ENCODE results near the gene CFAP45.
A peak's percentile ranks its signal among the peaks of the same experiment; 100 is the strongest.
"Not testable (repeated sequence)": the region's sequence is repeated elsewhere in the genome, so short reads cannot be mapped to it uniquely, and the experiment has no call there.

CFAP45 gene

DNA sequence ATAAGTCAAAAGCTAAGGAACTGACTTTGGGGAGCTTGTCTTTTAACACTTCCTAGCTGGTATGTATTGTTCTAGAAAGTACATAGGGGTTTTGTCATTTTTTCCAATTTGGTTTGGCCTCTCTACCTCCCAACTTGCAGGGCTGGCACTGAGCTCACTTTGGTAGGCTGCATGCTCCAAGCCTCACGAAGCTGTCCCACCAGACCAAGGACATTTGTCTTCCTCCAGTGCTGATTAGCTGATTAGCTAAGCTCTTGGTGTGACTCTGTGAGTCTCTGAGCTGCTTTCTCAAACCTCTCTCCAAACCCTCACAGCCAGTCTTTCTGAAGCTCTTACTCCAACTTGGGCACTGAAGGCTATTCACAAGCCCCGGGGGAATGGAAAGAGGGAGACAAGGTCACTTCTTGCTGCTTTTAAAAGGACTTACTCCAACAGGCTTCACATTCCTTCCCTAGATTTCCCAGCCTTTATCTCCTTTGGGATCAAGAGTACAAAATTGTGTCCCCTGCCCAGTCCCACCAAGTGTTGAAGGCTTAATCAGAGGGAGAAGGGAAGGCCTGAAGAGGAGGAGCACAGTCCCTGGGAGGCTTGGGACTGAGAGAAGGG is 893 bp upstream of the CFAP45 start:
- DNase-seq: no peak

DNA sequence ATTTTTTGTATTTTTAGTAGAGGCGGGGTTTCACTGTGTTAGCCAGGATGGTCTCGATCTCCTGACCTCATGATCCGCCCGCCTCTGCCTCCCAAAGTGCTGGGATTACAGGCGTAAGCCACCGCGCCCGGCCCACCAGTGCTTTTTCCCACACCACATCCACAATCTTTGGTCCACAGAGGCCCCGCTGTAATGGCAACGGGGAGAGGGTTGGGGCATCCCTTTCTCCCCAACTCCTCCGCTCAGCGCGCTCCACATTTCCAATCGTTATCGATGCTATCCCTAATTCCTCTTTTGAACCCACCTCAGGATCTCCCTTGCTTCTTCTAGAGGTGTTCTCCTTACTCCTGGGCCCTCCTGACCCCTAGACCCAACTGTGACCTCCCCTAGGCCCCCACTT is 331 bp downstream of the CFAP45 start:
- DNase-seq: not testable (repeated sequence)

DNA sequence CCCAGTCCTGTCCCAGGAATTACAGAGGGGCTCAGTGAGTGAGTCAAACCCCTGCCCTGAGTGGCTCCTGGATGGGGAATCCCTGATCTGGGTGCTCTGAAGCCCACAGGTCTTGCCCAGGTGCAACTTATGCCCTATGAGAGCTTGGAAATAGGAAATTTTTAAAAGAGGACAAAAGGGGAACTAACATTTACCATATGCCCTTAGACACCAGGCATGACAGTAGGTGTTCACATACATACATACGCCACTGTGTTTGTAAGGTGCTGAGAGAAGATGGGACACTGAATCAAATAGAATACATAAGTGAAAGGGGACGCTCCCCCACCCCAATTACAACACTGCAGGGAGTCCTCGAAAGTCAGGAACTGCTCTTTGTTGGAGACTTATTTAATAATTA is 1.4 kb downstream of the CFAP45 start:
- DNase-seq: no peak

DNA sequence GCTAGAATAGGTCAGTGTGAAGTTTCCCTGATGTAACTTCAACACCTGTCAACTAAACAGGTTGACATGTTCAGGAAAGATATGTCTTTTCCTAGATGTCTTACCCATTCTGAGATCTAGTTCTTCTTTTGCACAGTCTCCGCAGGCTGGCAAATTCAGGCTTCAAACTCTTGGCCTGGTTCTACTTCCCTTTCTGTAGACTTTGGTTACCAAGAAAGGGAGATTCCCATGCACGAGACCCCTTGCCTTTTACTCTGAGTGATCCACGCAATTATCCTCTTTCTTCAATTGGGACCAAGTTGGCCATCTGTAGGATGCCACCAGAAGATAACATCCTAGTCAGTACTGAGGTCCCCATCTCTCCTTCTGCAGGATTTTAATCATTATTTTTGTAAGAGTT is 2.0 kb downstream of the CFAP45 start:
- DNase-seq: no peak

DNA sequence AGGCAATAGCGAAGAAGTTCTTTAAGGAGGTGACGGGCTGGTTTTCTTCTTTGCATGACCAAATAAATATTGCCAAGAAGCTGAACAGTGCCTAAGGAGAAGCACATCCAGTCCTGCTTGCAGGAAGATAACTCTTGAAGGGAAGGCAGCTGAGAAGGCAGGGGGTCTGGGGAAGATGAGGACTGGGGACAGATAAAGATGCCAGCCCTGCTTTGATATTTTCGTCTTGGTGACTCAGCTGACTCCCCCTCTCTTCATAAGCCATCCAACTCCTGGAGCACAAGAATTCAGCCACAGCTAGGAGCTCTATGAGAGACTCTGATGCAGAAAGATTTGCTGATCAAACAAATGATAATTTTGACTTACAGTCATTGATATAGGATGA is 3.4 kb downstream of the CFAP45 start:
- DNase-seq: no peak

DNA sequence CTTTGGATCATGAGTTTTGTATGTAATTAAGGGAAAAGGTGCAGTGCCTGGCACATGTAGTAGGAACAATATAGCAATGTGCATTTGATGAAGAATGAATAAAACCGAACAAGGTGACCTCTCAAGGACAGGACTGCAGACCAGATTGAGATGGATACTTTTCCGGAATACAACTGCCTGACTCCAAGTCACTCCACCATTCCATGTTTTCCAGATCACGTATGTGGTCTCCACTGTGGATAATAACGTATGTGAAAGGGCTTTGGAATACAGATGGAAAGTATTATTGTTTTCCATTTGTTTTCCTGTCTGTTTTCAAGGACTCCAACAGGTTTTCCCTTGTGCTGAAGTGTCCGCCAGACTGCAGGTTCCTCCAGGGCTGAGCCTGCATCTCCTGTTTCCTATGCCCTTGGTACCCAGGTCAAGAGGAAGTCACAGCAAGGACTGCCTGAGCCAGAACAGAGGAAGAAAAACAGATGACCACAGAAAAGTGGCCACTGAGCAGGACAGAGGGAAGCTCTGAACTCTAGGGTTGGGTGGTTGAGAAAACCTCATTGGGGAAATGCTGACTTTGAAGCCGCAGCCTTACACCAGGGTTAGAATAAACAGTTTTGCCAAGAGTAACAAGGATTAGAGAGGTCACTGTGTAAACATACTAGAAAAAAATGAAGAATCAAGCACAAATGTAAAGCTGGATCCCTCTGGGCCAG is 4.0 kb downstream of the CFAP45 start:
- DNase-seq: no peak

DNA sequence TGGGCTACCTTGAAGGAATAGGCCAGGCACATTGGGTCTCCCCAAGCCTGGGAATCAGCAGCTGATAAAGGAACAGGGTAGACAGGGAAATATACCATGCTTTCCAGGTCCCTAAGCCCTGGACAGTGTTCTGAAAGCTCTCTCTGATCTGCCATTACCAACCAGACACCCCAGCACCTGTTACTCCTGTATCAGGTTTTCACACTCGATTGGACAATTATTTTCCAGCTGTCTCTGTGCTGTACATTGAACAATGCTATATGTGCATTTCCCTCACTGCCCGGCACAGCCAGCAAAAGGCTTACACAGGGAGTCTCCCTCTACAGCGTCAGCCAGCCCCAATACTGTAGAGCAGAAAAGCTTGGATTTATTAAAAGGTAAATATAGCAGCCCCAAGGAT is 4.7 kb downstream of the CFAP45 start:
- DNase-seq: no peak

DNA sequence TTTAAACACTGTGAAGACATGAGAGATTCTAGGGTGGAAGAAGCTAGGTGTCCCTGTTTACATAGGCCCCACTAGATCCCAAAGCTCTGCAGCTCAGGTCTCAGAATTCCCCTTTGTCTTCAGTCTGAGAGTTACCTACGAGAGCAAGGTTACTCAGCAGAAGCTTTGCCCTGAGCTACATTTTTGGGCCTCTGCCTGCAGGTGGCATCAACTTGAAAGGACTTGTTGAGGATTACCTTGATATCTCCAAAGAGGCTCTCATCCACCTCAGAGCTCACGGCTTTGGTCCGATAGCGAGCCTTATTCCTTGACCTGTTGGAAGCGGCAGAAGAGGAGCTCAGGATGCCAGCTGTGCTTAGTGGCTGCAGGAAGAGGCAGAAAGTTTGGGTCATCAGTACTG is 7.0 kb downstream of the CFAP45 start:
- DNase-seq: no peak

DNA sequence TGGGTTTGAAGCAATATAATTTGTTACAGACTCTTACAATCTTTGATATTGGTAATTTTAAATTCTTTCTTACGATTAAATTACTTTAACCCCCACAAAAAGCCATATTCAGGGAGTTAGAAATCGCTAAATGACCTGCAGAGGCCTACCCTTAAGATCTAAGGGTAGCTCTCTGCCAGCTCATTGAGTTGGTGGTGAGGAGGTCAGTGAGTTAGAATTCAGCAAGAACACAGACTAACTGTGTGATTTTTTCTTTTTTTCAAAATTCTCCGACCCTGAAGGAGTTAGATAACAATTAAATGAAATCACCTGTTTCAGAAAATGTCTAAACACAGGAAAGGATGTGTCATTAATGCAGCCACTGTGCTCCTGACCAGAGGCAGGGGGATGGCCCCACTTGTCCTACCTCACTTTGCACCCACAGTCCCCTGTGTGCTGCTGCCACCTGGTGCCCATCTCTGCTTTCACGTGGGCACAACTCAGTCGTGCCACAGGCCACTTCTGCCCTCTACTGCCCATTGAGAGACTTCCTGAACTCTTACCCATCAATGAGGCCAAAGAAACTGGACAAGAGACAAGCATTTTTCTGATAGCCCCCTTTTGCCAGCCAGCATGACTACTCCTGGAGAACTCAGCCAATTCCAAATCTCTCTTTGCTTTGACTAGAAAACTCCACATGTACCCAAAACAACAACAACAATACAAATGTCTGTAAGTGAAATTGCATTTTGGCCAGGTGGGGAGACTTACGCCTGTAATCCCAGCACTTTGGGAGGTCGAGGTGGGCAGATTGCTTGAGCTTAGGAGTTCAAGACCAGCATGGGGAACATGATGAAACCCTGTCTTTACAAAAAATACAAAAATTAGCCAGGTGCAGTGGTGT is 8.4 kb downstream of the CFAP45 start:
- DNase-seq: peak; percentile 83

DNA sequence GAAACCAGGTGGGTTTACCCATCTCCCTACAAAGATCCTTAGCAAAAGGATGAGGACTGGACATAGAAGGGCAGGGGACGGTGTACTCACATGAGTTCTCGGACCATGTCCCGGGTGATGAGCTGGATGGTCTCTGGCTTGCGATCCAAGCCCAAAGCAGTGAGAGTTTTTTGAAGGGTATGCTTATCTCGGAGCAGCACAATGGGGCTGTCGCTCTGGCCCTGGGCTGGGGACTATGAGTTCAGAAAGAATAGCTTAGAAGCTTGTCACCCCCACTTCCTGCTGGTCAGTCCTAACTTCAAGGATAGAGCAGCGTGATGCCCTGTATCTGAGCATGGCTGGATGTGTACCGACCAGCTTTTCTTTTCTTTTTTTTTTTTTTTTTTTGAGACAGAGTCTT is 9.6 kb downstream of the CFAP45 start:
- DNase-seq: no peak

DNA sequence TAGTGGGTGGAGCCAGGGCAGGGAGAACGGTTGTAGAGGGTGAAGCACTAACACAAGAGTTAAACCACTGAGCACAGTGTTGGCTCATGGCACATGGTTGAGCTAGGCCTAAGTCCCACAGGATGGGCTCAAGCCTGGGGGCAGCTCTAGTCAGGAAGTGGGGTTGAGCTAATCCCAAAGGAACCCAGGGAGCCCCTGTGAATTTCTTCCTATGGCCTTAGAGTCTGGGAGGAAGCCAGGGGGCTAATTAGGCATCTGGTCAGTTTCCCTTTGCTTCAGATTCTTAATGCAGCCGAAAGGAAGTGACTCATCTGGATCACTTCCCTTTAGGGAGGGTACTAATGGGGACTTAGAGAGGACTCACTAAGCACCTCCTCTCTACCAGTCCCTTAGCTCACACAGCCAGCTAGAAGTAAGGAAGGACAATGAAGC is 10.1 kb downstream of the CFAP45 start:
- DNase-seq: no peak

DNA sequence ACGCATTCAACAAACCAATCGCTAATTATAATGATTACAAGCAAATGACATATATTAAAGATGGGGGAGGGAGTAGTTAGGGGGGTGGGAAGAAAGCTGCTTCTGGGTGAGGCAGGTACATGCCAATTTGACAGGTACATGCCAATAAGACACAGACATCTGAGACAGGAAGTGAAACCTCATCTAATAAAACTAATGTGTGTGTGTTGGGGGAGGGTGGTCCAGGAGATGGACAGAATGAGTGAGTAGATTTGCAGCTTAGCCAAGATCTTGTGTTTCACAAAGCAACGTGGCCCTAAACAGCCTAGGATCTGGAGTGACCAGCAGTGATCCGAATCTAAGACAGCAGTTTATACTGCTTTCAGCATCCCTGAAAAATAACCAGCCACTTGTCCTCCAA is 10.8 kb downstream of the CFAP45 start:
- DNase-seq: no peak

DNA sequence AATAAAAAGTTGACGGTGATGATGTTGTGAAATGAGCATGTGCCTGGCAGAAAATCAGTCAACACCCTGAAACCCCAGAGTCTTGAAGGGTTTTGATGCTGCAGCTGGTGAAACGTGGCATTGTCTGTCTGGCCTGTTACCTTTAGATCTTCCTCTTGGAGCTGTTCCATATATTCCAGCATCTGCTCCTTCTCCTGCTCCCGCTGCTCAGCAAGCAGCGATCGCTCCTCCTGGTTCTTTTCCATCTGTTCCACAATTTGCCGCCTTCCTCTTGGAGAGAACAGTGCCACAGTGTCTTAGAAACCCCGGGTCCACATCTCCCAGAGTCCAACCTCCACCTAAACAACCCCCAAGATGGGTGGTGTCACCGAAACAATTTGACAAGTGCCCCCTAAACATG is 15.7 kb downstream of the CFAP45 start:
- peak; percentile 54 for DNase-seq

DNA sequence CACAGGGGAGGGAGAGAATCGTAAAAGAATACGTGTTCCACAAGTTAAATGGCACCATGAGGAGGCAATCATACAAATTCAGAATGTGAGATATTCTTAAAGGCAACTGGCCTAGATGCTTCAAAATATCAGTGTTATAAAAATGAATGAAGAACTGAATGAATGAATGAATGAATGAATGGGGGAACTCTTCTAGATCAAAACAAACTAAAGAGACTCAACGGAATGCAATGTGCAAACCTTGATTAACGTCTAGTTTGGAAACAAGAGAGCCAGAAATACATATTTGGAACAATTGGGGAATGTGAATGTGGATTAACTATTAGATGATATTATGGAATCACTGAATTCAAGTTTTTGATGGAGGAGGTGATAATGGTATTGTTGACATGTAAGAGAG is 16.8 kb downstream of the CFAP45 start:
- no peak for DNase-seq

DNA sequence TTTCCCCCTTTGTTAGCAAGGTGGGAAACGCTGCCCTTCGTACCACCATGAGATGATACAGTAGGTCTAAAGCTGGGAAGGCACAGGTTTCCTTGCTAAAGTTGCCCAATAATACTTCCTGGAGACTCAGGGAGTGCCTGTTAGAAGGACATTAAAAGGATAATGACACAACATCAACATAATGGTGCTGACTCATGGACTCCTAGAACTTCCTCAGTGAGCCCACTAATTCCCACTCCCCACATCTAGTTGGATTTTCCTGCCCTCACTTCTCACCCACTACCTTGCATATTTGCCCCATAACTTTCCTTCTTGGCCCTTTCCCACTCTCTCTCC is 17.5 kb downstream of the CFAP45 start:
- DNase-seq: no peak

DNA sequence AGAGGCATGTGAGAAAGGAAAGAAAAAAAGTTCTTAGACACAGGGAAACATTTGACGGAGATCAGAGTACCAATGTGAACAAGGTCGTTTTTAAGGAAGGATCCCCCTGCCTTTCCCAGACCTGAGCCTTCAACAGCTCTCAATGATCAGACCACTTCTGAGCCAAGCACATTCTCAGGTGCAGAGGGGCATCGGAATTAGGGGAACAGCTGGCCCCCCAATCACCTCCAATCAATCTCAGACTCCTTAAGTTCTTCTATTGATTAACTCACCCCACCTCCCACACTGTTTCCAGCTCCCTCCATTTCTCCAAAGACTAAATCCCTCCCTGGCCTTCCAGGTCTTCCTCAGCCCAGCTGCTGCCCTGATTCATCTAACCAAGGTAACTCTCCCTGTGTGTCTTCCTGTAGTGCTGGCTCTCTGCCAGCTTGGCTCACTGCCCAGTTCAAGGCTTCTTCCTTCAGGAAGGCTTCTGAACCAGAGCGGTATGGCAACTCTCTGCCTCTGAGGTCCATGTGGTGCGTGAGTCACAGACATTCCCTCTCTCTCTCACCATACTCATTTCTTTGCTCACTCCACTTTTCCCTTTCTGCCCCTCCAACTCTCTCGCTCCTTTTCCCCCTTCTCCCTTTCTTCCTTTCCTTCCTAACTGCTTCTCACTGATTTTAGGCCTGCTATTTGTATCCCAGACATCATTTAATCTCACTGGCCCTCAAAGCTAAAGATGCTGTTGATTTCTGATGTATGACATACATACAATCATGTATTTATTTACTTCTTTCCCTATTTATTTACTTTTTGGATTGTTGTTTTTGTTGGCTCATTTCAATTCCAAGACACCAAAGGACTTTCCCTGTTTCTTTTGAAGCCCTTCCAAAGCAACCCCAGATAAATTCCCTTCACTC is 18.1 kb downstream of the CFAP45 start:
- no peak for DNase-seq

DNA sequence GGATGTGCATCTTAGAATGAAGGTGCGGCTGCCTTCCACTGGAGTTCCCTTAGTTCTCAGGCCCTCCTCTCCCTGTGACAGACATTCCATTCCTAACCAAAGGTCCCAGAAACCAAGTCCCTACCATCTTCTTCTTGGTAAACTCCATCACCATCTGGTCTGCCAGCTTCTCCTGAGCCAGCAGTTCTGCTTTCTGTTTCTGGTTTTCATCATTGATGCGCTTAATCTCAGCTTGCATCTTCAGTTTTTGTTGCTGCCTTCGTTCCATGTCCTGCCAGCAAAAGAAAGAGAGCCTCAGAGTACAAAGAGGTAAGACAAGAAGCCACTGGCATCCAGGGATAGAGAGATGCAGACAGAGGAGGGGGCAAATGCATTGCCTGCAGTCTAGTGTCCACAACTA is 19.5 kb downstream of the CFAP45 start:
- no peak for DNase-seq

DNA sequence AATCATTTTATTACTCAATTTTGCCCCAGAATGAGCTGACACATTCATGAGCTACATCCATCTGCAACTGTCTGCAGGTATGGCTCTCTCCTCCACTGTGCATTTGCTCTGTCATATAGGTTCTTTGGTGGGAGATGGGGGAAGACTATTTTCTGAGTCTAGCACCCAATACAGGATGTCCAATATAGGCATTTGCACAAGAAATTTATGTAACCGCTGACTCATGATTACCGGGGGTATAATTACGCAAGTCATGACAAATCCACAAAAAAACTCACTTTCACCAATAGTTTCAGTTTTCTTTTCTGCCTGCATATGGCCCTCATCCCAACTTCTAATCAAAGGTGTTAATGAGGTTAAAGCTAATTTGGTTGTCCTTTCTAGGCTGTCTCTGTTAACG is 20.0 kb downstream of the CFAP45 start:
- DNase-seq: no peak

DNA sequence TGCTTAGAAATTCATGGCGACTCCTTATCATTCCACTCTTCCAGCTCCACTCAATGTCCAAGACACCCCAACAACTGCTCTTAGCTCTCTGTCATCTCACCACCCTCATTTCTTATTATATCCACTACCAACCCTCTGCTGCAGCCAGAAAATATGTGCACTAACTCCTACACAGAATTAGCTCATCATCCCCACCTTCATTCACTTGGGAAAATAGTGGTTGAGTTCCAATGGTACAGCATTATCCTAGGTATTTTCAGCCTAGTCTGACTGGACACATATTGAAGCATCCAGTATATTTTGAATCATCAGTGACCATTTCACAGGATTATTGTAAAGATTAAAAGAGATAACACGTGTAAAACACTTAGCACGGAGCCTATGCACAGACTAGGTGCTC is 20.8 kb downstream of the CFAP45 start:
- no peak for DNase-seq

DNA sequence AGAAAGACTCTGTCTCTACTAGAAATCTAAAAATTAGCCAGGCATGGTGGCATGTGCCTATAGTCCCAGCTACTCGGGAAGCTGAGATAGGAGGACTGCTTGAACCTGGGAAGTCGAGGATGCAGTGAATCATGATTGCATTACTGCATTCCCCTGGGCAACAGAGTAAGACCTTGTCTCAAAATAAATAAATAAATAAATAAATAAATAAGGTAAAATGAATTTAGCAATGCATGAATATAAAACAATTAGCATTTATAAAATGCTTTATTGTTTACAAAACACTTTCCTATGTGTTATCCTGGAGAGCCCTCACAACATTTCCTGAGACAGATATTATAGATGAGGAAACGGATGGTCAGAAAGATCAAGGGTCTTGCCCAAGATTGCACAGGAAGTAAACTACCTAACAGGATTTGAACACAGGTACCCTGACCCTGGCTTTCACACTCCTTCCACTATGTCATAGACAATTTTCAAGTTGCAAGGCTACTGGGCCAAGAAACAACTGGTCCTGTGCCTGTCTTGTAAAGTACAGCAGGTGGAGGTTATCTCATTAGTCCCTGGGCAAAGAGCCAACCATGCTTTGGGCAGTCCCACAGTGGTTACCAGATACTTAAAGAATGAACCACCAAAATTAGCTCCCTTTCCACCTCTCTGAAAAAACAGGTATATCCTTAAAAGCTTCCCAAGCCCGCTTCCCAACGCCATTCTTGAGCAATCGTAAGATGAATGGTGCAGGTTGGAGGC is 22.1 kb downstream of the CFAP45 start:
- DNase-seq: no peak

DNA sequence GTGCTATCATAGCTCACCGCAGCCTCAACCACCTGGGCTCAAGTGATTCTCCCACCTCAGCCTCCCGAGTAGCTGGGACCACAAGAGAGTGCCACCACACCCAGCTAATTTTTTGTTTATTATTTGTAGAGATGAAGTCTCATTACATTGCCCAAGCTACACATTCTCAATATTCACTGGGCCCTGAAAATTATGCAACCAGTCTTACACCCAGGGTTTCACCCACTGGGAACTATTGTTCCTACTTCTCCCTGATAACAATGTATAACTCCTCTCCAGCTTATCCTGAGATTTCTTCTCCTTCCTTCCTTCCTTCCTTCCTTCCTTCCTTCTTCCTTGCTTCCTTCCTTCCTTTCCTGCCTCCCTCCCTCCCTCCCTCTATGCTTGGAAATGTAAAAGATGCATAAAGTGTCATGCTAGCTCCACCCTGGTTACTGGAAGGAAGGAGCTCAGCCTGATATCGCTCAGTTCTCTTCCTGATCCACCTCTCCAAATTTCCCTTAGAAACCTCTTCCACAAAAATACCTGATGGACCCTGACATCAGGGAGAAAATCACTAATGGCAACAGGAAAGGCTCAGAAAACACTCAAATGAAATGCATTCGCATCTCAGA is 26.3 kb downstream of the CFAP45 start:
- no peak for DNase-seq

DNA sequence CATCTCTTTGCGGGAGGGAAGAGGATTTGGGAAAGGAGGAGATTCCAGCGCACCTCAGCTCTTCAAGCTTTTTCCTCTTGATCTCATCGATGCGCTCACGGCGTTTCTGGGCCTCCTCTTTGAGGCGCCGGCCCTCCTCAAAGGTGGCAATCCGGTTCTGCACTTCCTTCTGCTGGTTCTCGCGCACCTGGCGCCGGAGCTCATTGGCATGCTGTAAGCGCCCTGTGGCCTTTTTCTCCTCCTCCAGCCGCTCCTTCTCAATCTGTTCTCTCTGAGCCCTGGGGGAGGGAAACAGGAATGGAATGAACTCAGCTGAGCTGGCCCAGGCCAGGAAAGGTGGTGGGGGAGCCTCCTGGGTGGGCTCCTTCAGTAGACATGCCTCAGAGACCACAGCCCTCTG is 27.1 kb downstream of the CFAP45 start:
- DNase-seq: no peak
